Keratinocyte (primary cell): Measurements from ENCODE around the gene IGSF23. TPM values are rescaled to one million over a fixed set of nuclear protein-coding genes. Genes with fewer than 3 reads are reported as not detected.

ENCODE experiments used
- DNase-seq: peaks from one replicate; pipeline ENCODE4 v3.0.0-alpha.2; 2011; ENCODE audit warnings: low read depth, missing footprints, low spot score
- FAIRE-seq: peaks from 2 replicates; lab custom pipeline; 2011; peaks lifted over from hg19 to GRCh38; lab: Jason Lieb, UNC
- H2AFZ ChIP-seq: 2 replicates; pipeline ENCODE4 v1.6.0; 2012; ENCODE audit warnings: low read length, control low read depth, inconsistent platforms; ENCODE audit not compliant: control insufficient read depth
- H3K27ac ChIP-seq: 2 replicates; pipeline ENCODE4 v1.5.1; 2011; ENCODE audit warnings: low read length; ENCODE audit not compliant: control insufficient read depth, insufficient read depth
- H3K27me3 ChIP-seq: 3 replicates; pipeline ENCODE4 v1.6.0; 2011; ENCODE audit warnings: low read length; ENCODE audit not compliant: control insufficient read depth, insufficient read depth; ENCODE audit errors: extremely low read depth
- H3K36me3 ChIP-seq, 2 experiments: 2 replicates in 1 of 2; 3 replicates in 1 of 2; pipeline ENCODE4 v1.5.1; 2011; ENCODE audit warnings: low read length in 2 of 2, mild to moderate bottlenecking in 1 of 2; ENCODE audit not compliant: control insufficient read depth in 2 of 2, insufficient read depth in 2 of 2; ENCODE audit errors: extremely low read depth in 1 of 2
- H3K4me1 ChIP-seq: 3 replicates; pipeline ENCODE4 v1.5.1; 2011; ENCODE audit warnings: low read length; ENCODE audit not compliant: control insufficient read depth, insufficient read depth; ENCODE audit errors: extremely low read depth
- H3K4me2 ChIP-seq: 3 replicates; pipeline ENCODE4 v1.6.0; 2011; ENCODE audit warnings: low read depth, low read length; ENCODE audit not compliant: control insufficient read depth, insufficient read depth; ENCODE audit errors: extremely low read depth
- H3K4me3 ChIP-seq, 3 experiments: fragments of 200-600 bp in 1 of 3; sonication (generic) in 1 of 3; 2 replicates in 2 of 3; 3 replicates in 1 of 3; pipeline ENCODE4 v1.5.1; 2011 to 2016; ENCODE audit warnings: low read length in 3 of 3, mild to moderate bottlenecking in 3 of 3, control low read depth in 2 of 3, inconsistent platforms in 1 of 3, low read depth in 1 of 3, mixed read lengths in 1 of 3, mixed run types in 1 of 3, moderate library complexity in 1 of 3; ENCODE audit not compliant: control insufficient read depth in 2 of 3, insufficient read depth in 2 of 3; ENCODE audit errors: extremely low read depth in 1 of 3
- H3K79me2 ChIP-seq: 2 replicates; pipeline ENCODE4 v1.6.0; 2012; ENCODE audit warnings: low read length; ENCODE audit not compliant: control insufficient read depth, insufficient read depth
- H3K9ac ChIP-seq: 3 replicates; pipeline ENCODE4 v1.6.0; 2011; ENCODE audit warnings: low read length; ENCODE audit not compliant: control insufficient read depth, insufficient read depth; ENCODE audit errors: extremely low read depth
- H3K9me1 ChIP-seq: 3 replicates; pipeline ENCODE4 v1.6.0; 2011; ENCODE audit warnings: low read length; ENCODE audit not compliant: control insufficient read depth, insufficient read depth; ENCODE audit errors: extremely low read depth
- H3K9me3 ChIP-seq: 2 replicates; pipeline ENCODE4 v1.5.1; 2012; ENCODE audit warnings: low read depth, low read length; ENCODE audit not compliant: control insufficient read depth
- H4K20me1 ChIP-seq: 3 replicates; pipeline ENCODE4 v1.6.0; 2011; ENCODE audit warnings: low read length; ENCODE audit not compliant: control insufficient read depth, insufficient read depth; ENCODE audit errors: extremely low read depth
- CTCF ChIP-seq, 3 experiments: IDR thresholded peaks in 1 of 3; conservative IDR thresholded peaks in 1 of 3; optimal IDR thresholded peaks in 1 of 3; 2 replicates in 2 of 3; 3 replicates in 1 of 3; pipeline versions ENCODE3 to v1.5.1; 2011; ENCODE audit warnings: low read length in 3 of 3, mild to moderate bottlenecking in 3 of 3, moderate library complexity in 2 of 3, control low read depth in 1 of 3, inconsistent platforms in 1 of 3; ENCODE audit not compliant: insufficient read depth in 2 of 3; ENCODE audit errors: extremely low read depth in 1 of 3
- EZH2 ChIP-seq: IDR thresholded peaks from one replicate; pipeline ENCODE4 v1.6.1; 2012; ENCODE audit warnings: inconsistent platforms, mild to moderate bottlenecking, low read length, moderate library complexity
- dilution Hi-C: fragments of 300-500 bp; cut with MboI; formaldehyde crosslinking; loops from one replicate; pipeline ENCODE4 v1.7.0; 2020; ENCODE audit warnings: low sequenced_read_pairs; ENCODE audit not compliant: extremely low pct_ligation_motif_present
- polyA plus RNA-seq, 5 experiments: library from polyadenylated mRNA; depleted of rRNA in 3 of 5; stranded (reverse) in 3 of 5; stranded (forward) in 1 of 5; unstranded in 1 of 5; fragments of >200 nt; gene quantifications; 1 replicate in 1 of 5; 2 replicates in 3 of 5; 3 replicates in 1 of 5; pipeline versions ENCODE4 v1.2.1 to v1.2.3, GENCODE V29; 2011 to 2012; ENCODE audit warnings: missing spikeins in 2 of 5, low read depth in 1 of 5, low replicate concordance in 1 of 5

IGSF23 gene
- polyA plus RNA-seq, 1 donor (not counting 4 experiments of a cell fraction or from before 2014, with no cell fraction given) = 0.07 TPM

GRCh38 chr19:44603201-44603945 lies 10.0 kb upstream of the IGSF23 start:
- Histone ChIP-seq H3K79me2 (no peaks in the 10 kb centered on the region), H3K27ac (no peak overlapping the region), H3K9me3 (no peaks in the 10 kb centered on the region), H3K4me2 (peak overlapping the region; percentile 6), H3K9me1 (no peaks in the 10 kb centered on the region), H4K20me1 (no peaks in the 10 kb centered on the region), H3K4me3 (no peak overlapping the region), H2AFZ (peak overlapping the region; percentile 24), H3K27me3 (peaks cover 4% of the 10 kb centered on the region), H3K9ac (no peak overlapping the region), H3K4me1 (peaks cover 23% of the 10 kb centered on the region), H3K36me3 (no peaks in the 10 kb centered on the region)
- dilution Hi-C loops = no loop called here
- peak; percentile 9 for FAIRE-seq
- no peak for DNase-seq
- no peak for TF ChIP-seq EZH2
- TF ChIP-seq CTCF (optimal IDR thresholded peaks at IDR 0.05 in 1 of 3, IDR thresholded peaks at IDR 0.05 in 1 of 3, conservative IDR thresholded peaks at IDR 0.05 in 1 of 3; ENCODE audit: extremely low read depth in 1 of 3, insufficient read depth in 2 of 3, low read length in 3 of 3) = no peak

DNA sequence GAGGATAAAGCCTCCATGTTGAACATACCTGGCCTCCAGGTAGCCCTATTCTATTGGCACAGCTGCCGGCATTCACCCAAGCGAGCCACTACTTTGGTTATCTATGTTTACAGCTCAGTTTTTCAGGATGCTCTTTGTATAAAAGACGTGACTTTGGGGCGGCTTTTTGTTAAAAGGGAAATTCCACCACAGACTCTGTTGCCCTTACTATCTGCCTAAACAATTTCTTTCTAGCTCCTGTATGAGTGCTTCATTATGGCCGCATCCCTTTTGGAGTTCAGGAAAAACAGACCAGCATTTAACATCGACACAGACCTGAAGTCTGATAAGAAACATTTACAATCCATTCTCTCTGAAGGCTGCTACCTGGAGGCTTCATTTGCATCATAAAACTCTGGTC lies 9.1 kb upstream of the IGSF23 start:
- Histone ChIP-seq H3K4me3 (no peak overlapping the region), H3K4me1 (peaks cover 23% of the 10 kb centered on the region), H4K20me1 (no peaks in the 10 kb centered on the region), H2AFZ (no peak overlapping the region), H3K27me3 (peaks cover 2% of the 10 kb centered on the region), H3K9ac (no peak overlapping the region), H3K9me1 (no peaks in the 10 kb centered on the region), H3K79me2 (no peaks in the 10 kb centered on the region), H3K9me3 (no peaks in the 10 kb centered on the region), H3K27ac (no peak overlapping the region), H3K36me3 (no peaks in the 10 kb centered on the region), H3K4me2 (no peak overlapping the region)
- dilution Hi-C loops = no loop called here
- no peak for TF ChIP-seq CTCF (optimal IDR thresholded peaks at IDR 0.05 in 1 of 3, IDR thresholded peaks at IDR 0.05 in 1 of 3, conservative IDR thresholded peaks at IDR 0.05 in 1 of 3; ENCODE audit: extremely low read depth in 1 of 3, insufficient read depth in 2 of 3, low read length in 3 of 3)
- DNase-seq (no peak), FAIRE-seq (no peak)
